HCT116 (cell line): ENCODE data around the gene FADS6. TPM values are rescaled to one million over a fixed set of nuclear protein-coding genes. Genes with fewer than 3 reads are reported as not detected.

Source experiments
- ATAC-seq: fragments of 200-7000 bp; cut with Tn5 transposase; 2 replicates; pipeline ENCODE4 v1.9.1; 2020; ENCODE audit warnings: mild to moderate bottlenecking, moderate library complexity
- BruUV-seq: library from RNA; stranded (reverse); fragments of 400-500 nt; replicated peaks from 2 replicates; lab custom pipeline; 2021; lab: Mats Ljungman, UMichigan
- CTCF ChIA-PET: fragments of 300-600 bp; sonication (Branson Sonifier 250); formaldehyde crosslinking; loops from one replicate; lab custom pipeline; 2021; ENCODE audit warnings: antibody characterized with exemption; lab: Charles Lee
- POLR2A ChIA-PET: fragments of 300-600, 350-600 bp; sonication (Branson Sonifier 250); formaldehyde crosslinking; loops from one replicate; lab custom pipeline; 2021; ENCODE audit warnings: antibody characterized with exemption; lab: Charles Lee
- RAD21 ChIA-PET, 2 experiments: fragments of 300-600 bp; sonication (Branson Sonifier 250); formaldehyde crosslinking; loops; one replicate each; lab custom pipeline; 2023; ENCODE audit warnings: low total read pairs in 2 of 2; ENCODE audit not compliant: uncharacterized antibody in 2 of 2, unreplicated experiment in 2 of 2, low non-redundant PET in 1 of 2; lab: Charles Lee
- DNase-seq: peaks from one replicate; pipeline ENCODE4 v3.0.0-alpha.2; 2010; ENCODE audit warnings: low read depth, low spot score
- H2AFZ ChIP-seq: fragments of 200-600 bp; shearing (Covaris generic), sonication (generic); 2 replicates; pipeline ENCODE4 v1.6.1; 2017; ENCODE audit warnings: low read depth, mixed run types, mixed read lengths, antibody characterized with exemption, low read length; ENCODE audit not compliant: poor library complexity, severe bottlenecking
- H3K27ac ChIP-seq: 2 replicates; pipeline ENCODE4 v1.5.1; 2012; ENCODE audit warnings: low read depth, low read length
- H3K27me3 ChIP-seq: fragments of 200-600 bp; sonication (generic); 2 replicates; pipeline ENCODE4 v1.6.1; 2016; ENCODE audit warnings: mixed run types, low read length, mixed read lengths; ENCODE audit not compliant: insufficient read depth
- H3K36me3 ChIP-seq, 2 experiments: fragments of 200-500 bp in 1 of 2; fragments of 200-600 bp in 1 of 2; sonication (Bioruptor generic) in 1 of 2; sonication (generic) in 1 of 2; 2 replicates each; pipeline versions ENCODE4 v1.5.1 to v1.6.1; 2014 to 2016; ENCODE audit warnings: low read length in 2 of 2, inconsistent platforms in 1 of 2, mixed read lengths in 1 of 2, mixed run types in 1 of 2; ENCODE audit not compliant: insufficient read depth in 2 of 2, control insufficient read depth in 1 of 2
- H3K4me1 ChIP-seq, 2 experiments: fragments of 200-600 bp in 1 of 2; sonication (generic) in 1 of 2; 2 replicates each; pipeline versions ENCODE4 v1.5.1 to v1.6.1; 2012 to 2017; ENCODE audit warnings: low read length in 2 of 2, inconsistent platforms in 1 of 2, mild to moderate bottlenecking in 1 of 2, mixed read lengths in 1 of 2, mixed run types in 1 of 2, moderate library complexity in 1 of 2; ENCODE audit not compliant: insufficient read depth in 2 of 2, control insufficient read depth in 1 of 2
- H3K4me2 ChIP-seq: fragments of 200-600 bp; sonication (generic); 2 replicates; pipeline ENCODE4 v1.6.1; 2017; ENCODE audit warnings: mixed run types, low read length, mixed read lengths
- H3K4me3 ChIP-seq, 2 experiments: fragments of 200-600 bp in 1 of 2; sonication (generic) in 1 of 2; replicated peaks in 1 of 2; 2 replicates each; pipeline ENCODE4 v1.5.1; 2011 to 2016; ENCODE audit warnings: low read length in 2 of 2, control low read depth in 1 of 2, low read depth in 1 of 2, mild to moderate bottlenecking in 1 of 2, mixed read lengths in 1 of 2, mixed run types in 1 of 2
- H3K79me2 ChIP-seq: fragments of 200-600 bp; sonication (generic); 2 replicates; pipeline ENCODE4 v1.6.1; 2017; ENCODE audit warnings: mild to moderate bottlenecking, mixed run types, low read length, moderate library complexity, mixed read lengths; ENCODE audit not compliant: insufficient read depth
- H3K9ac ChIP-seq: fragments of 200-600 bp; sonication (generic); 2 replicates; pipeline ENCODE4 v1.6.1; 2016; ENCODE audit warnings: low read length, mixed read lengths
- H3K9me2 ChIP-seq: fragments of 200-600 bp; sonication (generic), shearing (Covaris generic); 2 replicates; pipeline ENCODE4 v1.6.1; 2017; ENCODE audit warnings: mixed run types, mild to moderate bottlenecking, moderate library complexity; ENCODE audit not compliant: insufficient read depth
- H3K9me3 ChIP-seq, 2 experiments: fragments of 200-500 bp in 1 of 2; fragments of 200-600 bp in 1 of 2; sonication (Bioruptor generic) in 1 of 2; sonication (generic) in 1 of 2; 2 replicates each; pipeline ENCODE4 v1.6.1; 2014 to 2017; ENCODE audit warnings: low read length in 2 of 2, mixed read lengths in 2 of 2, inconsistent platforms in 1 of 2, low read depth in 1 of 2, mild to moderate bottlenecking in 1 of 2, mixed run types in 1 of 2, moderate library complexity in 1 of 2; ENCODE audit not compliant: control insufficient read depth in 1 of 2, insufficient read depth in 1 of 2
- H4K20me1 ChIP-seq: fragments of 200-600 bp; sonication (generic), shearing (Covaris generic); 2 replicates; pipeline ENCODE4 v1.6.1; 2017; ENCODE audit warnings: mixed run types, mild to moderate bottlenecking, moderate library complexity; ENCODE audit not compliant: insufficient read depth
- CTCF ChIP-seq, 3 experiments: fragments of 200-600 bp in 1 of 3; sonication (generic) in 1 of 3; IDR thresholded peaks in 2 of 3; conservative IDR thresholded peaks in 1 of 3; 2 replicates each; pipeline ENCODE4 v1.5.1; 2012 to 2017; ENCODE audit warnings: low read depth in 2 of 3, low read length in 2 of 3, antibody characterized with exemption in 1 of 3, borderline replicate concordance in 1 of 3, control low read depth in 1 of 3, mild to moderate bottlenecking in 1 of 3, mixed read lengths in 1 of 3, mixed run types in 1 of 3, moderate library complexity in 1 of 3; ENCODE audit not compliant: insufficient read depth in 1 of 3
- EGR1 ChIP-seq: IDR thresholded peaks from 2 replicates; pipeline ENCODE4 v1.6.1; 2012; ENCODE audit warnings: low read depth
- ELF1 ChIP-seq: IDR thresholded peaks from 2 replicates; pipeline ENCODE4 v1.6.1; 2012; ENCODE audit warnings: low read depth, borderline replicate concordance
- EZH2phosphoT487 ChIP-seq: fragments of 200-600 bp; IDR thresholded peaks from 2 replicates; pipeline ENCODE4 v1.6.1; 2018; ENCODE audit warnings: antibody characterized with exemption, borderline replicate concordance
- JUND ChIP-seq: IDR thresholded peaks from 2 replicates; pipeline ENCODE4 v1.6.1; 2012
- MAX ChIP-seq: IDR thresholded peaks from 2 replicates; pipeline ENCODE4 v1.6.1; 2012
- POLR2A ChIP-seq: IDR thresholded peaks from 2 replicates; pipeline ENCODE4 v1.7.0; 2011; ENCODE audit warnings: borderline replicate concordance; ENCODE audit not compliant: insufficient read depth, insufficient read length; ENCODE audit errors: extremely low read depth
- POLR2AphosphoS5 ChIP-seq: IDR thresholded peaks from 2 replicates; pipeline ENCODE4 v1.6.1; 2011; ENCODE audit warnings: mild to moderate bottlenecking, low read depth, low read length, moderate library complexity
- SIN3A ChIP-seq: IDR thresholded peaks from 2 replicates; pipeline ENCODE4 v1.6.1; 2012; ENCODE audit warnings: low read depth
- SP1 ChIP-seq: IDR thresholded peaks from 2 replicates; pipeline ENCODE4 v1.6.1; 2012; ENCODE audit warnings: low read depth
- SRF ChIP-seq: IDR thresholded peaks from 2 replicates; pipeline ENCODE4 v1.6.1; 2012; ENCODE audit warnings: low read depth
- TCF7L2 ChIP-seq: IDR thresholded peaks from 2 replicates; pipeline ENCODE4 v1.7.0; 2011; ENCODE audit warnings: borderline replicate concordance, inconsistent platforms; ENCODE audit not compliant: insufficient read depth, insufficient read length; ENCODE audit errors: extremely low read depth
- ZBTB33 ChIP-seq: IDR thresholded peaks from 2 replicates; pipeline ENCODE4 v1.6.1; 2011; ENCODE audit warnings: mild to moderate bottlenecking, low read length, moderate library complexity; ENCODE audit not compliant: insufficient replicate concordance; ENCODE audit errors: extremely low read depth
- ZFX ChIP-seq: fragments of 450-650 bp; IDR thresholded peaks from 2 replicates; pipeline ENCODE4 v1.6.1; 2017
- intact Hi-C: fragments of 100-400 bp; cut with micrococcal nuclease; formaldehyde crosslinking; loops from 2 replicates; pipeline ENCODE4 v1.10.0; 2022
- total RNA-seq: library from RNA; stranded (reverse); gene quantifications from one replicate; pipeline ENCODE4 v1.2.1, GENCODE V29; 2021; ENCODE audit not compliant: unreplicated experiment

The FADS6 gene
- total RNA-seq, 1 experiment from 2014 or later = not detected

- TF ChIP-seq CTCF (IDR thresholded peaks at IDR 0.05 in 2 of 3, conservative IDR thresholded peaks at IDR 0.05 in 1 of 3; ENCODE audit: borderline replicate concordance in 1 of 3, insufficient read depth in 1 of 3, low read depth in 2 of 3, low read length in 2 of 3) (no peak), POLR2A (peak; percentile 93)
Measured at GRCh38 chr17:74873037-74873873, 20.2 kb downstream of the FADS6 start (continued).

GRCh38 chr17:74872313-74873036 is 21.0 kb downstream of the FADS6 start, which contains the start of gene FDXR:
Gene FDXR (minus strand): TSS chr17:74872994. CDS start chr17:74872944, 50 bp downstream.
- ATAC-seq = peak; percentile 31
- TSS peak; percentile 85 for BruUV-seq
- Histone ChIP-seq H2AFZ (no peak within 1 kb of the TSS), H3K9ac (peak within 1 kb of the TSS; percentile 90), H3K4me2 (peak within 1 kb of the TSS; percentile 99), H3K79me2 (peaks cover 12% of the 10 kb centered on the region), H3K27me3 (no peaks in the 10 kb centered on the region), H3K9me2 (no peaks in the 10 kb centered on the region), H3K4me3 (peak within 1 kb of the TSS; percentile 87 to 96), H3K9me3 (no peaks in the 10 kb centered on the region), H3K27ac (peak within 1 kb of the TSS; percentile 94), H3K4me1 (peaks cover 14 to 38% of the 10 kb centered on the region in 2 experiments), H4K20me1 (no peaks in the 10 kb centered on the region), H3K36me3 (no peaks in the 10 kb centered on the region)
- RAD21 ChIA-PET = interaction anchor here (0.6 to 2.3 kb wide), 4 partner anchors 29 to 505 kb away, joined by 3 to 11 read pairs (median 4); partner anchors contain the start of gene MRPL58 (in 1 of the 2)
- POLR2A ChIA-PET = interaction anchor here (0.5 to 2.3 kb wide), 39 partner anchors 9 to 399 kb away, joined by 3 to 23 read pairs (median 4); partner anchors contain the start of genes ARMC7, FADS6, GRIN2C and JPT1
- intact Hi-C loops = loop anchor here (5.0 kb wide), 3 partner anchors 85 to 160 kb away; partner anchors contain the start of gene NAT9
- CTCF ChIA-PET = interaction anchor here (0.9 to 3.1 kb wide), 18 partner anchors 7 to 398 kb away, joined by 3 to 40 read pairs (median 5); partner anchors contain the start of genes FADS6, MIF4GD, RAB37 and USH1G
- no peak for DNase-seq
- TF ChIP-seq EGR1 = no peak
- TF ChIP-seq CTCF (IDR thresholded peaks at IDR 0.05 in 2 of 3, conservative IDR thresholded peaks at IDR 0.05 in 1 of 3; ENCODE audit: borderline replicate concordance in 1 of 3, insufficient read depth in 1 of 3, low read depth in 2 of 3, low read length in 2 of 3) = no peak
- peak; percentile 97 for TF ChIP-seq POLR2A
- no peak for TF ChIP-seq SIN3A
- no peak for TF ChIP-seq ZFX
- TF ChIP-seq MAX = no peak
- TF ChIP-seq SP1 = no peak
- TF ChIP-seq SRF = no peak
- no peak for TF ChIP-seq JUND
- TF ChIP-seq POLR2AphosphoS5 = peak; percentile 99
- no peak for TF ChIP-seq TCF7L2
- TF ChIP-seq EZH2phosphoT487 = no peak
- TF ChIP-seq ELF1 = no peak
- peak; percentile 20 for TF ChIP-seq ZBTB33
